CD1c-positive myeloid dendritic cell (primary cell): ENCODE measurements around the gene FBXO44.
A peak's percentile ranks its signal among the peaks of the same experiment; 100 is the strongest.
"Not testable (repeated sequence)": the region's sequence is repeated elsewhere in the genome, so short reads cannot be mapped to it uniquely, and the experiment has no call there.

Experiments
- DNase-seq: peaks from one replicate; pipeline ENCODE4 v3.0.0-alpha.2; 2016; ENCODE audit errors: extremely low spot score

FBXO44 gene

DNA sequence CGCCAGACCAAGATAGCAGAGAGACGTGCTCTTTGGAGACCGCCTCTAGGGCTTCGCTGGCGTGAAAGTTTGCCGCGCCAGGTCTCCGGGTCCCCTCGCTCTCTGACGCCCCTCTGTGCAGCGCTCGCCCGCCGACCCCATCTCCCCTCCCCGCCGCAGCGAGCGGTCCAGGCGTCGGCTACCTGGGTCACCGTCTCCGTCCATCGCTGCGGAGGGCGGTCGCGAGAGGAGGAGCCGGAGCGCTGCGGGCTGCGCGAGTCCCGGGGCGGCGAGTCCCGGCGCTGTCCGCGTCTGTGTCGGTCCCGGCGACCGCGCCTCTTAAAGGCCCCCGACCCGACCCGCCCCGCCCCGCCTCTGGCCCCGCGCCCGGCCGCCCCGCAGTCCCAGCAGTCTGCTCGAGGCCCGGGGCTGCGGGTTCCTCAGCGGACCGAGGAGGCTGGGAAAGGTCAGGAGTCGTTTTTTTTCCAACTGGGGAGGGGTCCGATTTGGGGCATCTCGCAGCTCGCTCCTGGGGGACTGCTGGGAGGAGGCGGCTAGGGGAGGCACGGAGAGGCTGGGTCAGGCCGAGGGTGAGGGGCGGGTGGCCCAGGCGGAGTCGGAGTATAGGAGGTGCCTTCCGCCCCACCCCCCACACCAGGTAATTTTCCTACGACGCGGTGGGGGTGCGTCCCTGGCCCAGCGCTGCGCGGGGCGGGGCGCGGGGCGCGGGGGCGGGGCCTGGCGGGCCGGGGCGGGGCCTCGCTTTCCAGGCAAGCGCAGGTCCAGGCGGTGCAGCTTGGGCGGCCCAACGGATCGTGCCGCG, at the start of gene FBXO44, which contains the start of gene FBXO2:
Gene FBXO44 (plus strand): TSS at position 741 of the 802 bp plus-strand sequence. CDS start 959 bp downstream, outside the sequence.
Gene FBXO2 (minus strand): TSS at position 293 of the 802 bp plus-strand sequence. CDS start 89 bp downstream, at position 204.
- peak; percentile 51 for DNase-seq

DNA sequence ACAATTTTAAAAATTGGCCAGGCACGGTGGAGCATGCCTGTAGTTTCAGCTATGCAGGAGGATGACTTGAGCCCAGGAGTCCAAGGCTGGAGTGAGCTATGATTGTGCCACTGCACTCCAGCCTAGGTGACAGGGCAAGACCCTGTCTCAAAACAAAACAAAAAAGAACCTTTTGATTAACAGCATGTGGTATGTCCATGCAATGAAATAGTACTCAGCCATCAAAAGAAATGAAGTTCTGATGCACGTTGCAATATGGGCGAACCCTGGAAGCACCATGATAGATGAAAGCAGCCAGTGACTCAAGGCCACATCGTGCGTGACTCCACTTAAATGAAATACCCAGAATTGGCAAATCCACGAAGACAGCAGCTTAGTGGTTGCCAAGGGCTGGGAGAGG, 47.9 kb upstream of the FBXO44 start:
- no peak for DNase-seq

DNA sequence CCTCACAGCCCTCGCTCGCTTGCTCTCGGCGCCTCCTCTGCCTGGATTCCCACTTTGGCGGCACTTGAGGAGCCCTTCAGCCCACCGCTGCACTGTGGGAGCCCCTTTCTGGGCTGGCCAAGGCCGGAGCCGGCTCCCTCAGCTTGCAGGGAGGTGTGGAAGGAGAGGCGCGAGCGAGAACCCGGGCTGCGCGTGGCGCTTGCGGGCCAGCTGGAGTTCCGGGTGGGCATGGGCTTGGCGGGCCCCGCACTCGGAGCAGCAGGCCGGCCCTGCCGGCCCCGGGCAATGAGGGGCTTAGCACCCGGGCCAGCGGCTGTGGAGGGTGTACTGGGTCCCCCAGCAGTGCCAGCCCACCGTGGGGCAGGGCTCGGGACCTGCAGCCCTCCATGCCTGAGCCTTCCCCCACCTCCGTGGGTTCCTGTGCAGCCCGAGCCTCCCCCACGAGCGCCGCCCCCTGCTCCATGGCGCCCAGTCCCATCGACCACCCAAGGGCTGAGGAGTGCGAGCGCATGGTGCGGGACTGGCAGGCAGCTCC, 46.0 kb upstream of the FBXO44 start:
- not testable (repeated sequence) for DNase-seq

GRCh38 chr1:11609378-11609777, 45.3 kb upstream of the FBXO44 start:
- not testable (repeated sequence) for DNase-seq

- no peak for DNase-seq
Measured at GRCh38 chr1:11610629-11611180, 44.0 kb upstream of the FBXO44 start.

DNA sequence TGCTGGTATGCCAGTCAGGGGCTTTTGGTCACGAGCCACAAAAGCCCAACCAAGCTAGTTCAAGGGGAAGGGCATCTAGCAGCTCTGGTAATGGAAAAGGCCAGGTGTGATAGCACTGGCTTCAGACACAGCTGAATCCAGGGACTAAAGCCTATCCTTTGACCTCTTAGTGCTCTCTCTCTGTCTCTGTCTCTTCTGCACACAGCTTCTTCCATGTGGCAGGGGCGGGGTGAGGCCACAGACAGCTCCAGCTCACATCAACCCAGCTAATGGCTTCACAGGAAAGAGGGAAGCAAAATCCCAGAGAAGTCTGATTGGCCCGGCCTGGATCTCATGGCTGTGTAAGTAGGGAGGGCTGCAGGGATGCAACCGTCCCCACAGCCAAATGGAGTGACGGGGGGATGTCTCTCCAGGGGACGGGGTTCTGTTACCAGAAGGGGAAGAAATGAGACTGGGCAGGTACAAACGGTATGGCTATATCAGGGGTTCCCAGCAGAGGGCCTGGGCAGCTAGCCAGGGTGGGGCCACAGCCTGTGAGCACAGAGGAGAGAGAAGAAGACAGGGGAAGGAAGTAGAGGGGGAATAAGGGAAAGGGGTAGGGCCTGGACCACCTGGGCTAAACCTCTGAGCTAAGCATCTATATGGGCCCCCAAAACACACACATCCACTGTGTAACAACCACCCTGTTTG, 42.9 kb upstream of the FBXO44 start:
- no peak for DNase-seq

DNA sequence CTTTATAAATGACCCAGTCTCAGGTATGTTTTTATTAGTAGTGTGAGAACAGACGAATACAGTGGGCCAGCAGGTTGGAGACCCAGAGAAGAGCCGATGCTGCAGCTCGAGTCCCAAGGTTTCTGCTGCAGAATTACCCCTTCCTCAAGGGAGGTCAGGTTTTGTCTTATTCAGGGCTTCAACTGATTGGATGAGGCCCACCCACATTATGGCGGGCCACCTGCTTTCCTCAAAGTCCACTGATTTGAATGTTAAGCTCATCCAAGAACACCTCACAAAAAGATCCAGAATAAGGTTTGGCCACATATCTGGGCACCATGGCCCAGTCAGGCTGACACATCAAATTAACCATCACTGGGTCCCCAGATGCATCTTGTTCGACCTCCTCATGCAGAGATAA, 41.3 kb upstream of the FBXO44 start:
- no peak for DNase-seq

DNA sequence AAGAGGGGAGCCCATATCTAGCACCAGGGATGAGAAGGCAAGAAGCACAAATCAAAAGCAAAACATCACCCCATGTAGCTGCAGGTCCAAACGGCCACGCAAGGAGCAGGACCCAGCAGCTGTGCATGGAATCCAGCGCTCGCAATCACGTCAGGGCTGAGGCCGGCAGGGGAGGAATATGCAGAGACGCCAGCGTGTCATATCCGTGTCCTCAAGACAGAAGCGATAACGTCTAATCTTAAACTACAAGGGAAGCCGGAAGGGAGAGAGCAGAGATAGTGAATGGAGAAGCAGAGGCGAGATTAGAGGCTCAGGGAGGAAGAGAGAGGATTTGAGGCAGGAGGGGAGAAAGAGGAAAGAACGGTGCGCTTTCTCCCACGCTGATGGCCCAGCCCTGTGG, 39.6 kb upstream of the FBXO44 start:
- DNase-seq = no peak

- no peak for DNase-seq
Measured at GRCh38 chr1:11616766-11617165, 37.9 kb upstream of the FBXO44 start.

- no peak for DNase-seq
Measured at GRCh38 chr1:11617314-11617713, 37.4 kb upstream of the FBXO44 start.

DNA sequence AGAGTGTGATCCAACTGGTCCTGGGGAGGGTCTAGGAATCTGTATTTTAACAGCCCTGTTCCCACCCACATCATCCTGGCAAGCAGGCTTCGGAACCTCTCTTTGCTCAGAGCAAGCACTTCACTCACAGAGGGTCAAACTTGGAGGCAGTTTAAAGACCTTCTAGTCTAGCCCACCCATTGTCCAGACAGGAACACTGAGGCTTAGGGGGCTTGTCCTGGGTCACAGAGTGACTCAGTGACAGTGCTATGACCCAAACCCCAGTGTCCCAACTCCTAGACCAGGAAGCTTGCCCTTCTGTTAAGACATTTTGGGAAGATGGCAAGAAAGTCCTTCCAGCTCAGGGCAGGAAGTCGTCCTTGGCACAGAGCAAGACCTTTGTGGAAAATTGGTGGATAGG, 36.9 kb upstream of the FBXO44 start:
- no peak for DNase-seq

DNA sequence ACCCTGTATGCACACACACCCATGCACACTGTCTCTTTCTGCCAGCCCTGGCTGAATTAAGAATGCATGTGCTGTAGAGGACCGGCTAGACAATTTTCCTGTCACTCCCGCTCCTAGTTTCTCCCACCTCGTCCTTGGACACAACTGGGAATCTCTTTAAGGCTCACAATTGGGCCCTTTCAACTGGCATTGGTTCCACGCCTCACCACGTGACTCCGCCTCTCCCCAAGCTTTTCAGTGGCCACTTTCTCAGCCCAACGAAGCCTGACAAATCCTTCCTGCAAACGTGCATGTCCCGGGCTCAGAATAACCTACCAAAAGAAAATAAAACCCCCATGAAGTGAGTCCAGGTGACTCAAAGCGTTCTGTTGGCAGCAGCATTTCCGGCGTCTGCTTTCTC, 34.3 kb upstream of the FBXO44 start:
- DNase-seq = no peak

DNA sequence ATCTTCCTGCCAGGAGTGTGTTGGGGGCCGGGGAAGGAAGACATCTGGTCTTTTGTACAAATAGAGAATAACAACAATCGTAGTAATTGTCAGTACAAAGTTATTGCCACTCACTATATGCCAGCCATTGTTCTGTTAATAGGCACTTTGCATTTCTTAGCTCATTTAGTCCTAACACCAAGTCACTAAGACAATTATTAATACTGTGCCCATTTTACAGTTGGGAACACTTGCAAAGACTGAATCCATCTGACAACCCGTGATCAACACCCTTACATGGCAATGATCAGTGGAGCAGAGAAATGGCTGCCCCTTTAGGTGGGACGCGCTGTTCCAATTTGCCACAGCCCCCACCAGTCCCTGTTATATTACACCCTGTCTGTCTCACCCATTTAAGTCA, 33.8 kb upstream of the FBXO44 start:
- no peak for DNase-seq

GRCh38 chr1:11622398-11622797, 32.3 kb upstream of the FBXO44 start:
- no peak for DNase-seq

GRCh38 chr1:11623702-11624101, 31.0 kb upstream of the FBXO44 start:
- DNase-seq = no peak

GRCh38 chr1:11626551-11626950, 28.1 kb upstream of the FBXO44 start:
- DNase-seq = no peak

- DNase-seq = no peak
Measured at GRCh38 chr1:11628767-11629166, 25.9 kb upstream of the FBXO44 start.

DNA sequence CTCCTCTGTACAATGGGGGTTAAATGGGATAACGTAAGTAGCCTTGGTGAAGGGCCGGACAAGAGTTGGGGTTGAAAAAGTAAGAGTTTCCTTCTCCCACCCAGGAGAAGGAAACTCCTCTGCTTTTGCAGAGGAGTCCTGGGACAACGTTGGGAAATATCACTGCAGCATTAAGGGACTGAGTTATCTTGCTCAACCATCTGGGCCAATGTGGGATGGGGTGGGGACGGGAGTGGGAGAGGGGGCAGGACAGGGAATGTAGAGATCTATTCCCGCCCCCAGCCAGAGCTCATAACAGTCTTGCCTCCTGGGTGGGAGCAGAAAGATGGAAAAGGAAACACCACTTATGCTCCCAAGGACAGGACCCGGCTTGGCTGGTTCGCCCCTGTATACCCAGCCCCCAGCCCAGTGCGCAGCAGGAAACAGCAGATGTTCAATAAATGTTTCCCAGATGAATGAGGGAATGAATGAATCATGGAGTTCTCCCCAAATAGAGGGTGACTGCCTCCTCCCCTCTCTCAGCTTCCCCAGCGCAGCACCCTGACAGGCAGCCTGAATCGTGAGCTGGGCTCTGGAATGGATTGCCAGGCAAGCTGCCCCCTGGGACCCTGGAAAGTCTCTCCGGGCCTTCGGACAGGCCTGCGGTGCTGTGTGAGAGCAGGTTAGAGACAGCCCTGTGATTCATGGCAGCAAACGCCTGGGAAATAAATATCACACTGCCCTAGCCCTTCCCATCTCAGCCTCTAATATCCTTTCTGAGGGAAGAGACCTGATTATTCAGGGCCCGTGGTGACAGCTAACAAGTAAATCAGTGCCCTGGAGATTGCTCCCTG, 25.3 kb upstream of the FBXO44 start:
- DNase-seq = no peak

GRCh38 chr1:11634365-11635192, 20.1 kb upstream of the FBXO44 start:
- no peak for DNase-seq

DNA sequence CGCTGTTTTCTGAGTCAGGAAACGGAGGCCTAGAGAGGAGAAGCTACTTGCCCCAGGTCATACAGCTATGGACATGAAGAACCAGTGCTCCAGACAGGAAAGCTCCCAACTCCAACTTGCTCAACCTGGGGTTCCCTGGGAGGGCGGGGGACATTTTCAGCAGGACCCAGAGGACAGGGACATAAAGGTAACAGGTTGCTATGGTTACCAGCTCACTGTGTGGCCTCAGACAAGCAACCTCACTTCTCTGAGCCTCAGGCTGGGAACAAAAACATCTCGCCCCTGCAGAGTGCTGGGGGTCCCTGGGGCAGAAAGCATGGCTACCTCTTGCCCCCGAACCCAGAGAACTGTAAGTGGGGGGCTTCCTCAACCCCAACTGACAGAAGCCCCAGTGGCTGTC, 16.6 kb upstream of the FBXO44 start:
- DNase-seq = no peak

DNA sequence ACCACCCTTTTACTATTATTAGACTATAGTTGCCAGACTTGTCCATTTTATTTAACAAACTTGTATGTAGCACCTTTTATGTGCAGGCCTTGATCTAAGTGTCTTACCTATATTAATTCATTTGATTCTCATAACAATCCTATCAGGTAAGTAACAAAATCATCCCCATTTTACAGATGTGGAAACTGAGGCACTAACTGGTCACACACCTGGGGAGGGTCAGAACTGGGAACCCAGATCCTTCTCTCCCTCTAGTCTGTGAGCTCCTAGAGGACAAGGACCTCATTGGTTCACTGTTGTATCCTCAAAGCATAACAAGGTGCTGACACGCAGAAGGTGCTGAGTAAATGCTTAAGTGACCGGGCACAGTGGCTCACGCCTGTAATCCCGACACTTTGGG, 15.3 kb upstream of the FBXO44 start:
- DNase-seq = no peak
